Astrocyte of the spinal cord (primary cell): ENCODE results near the gene GNA14.

Experiments used
- DNase-seq: peaks from one replicate; pipeline ENCODE4 v3.0.0; 2011; ENCODE audit warnings: low read depth, low spot score
- H3K4me3 ChIP-seq: 2 replicates; pipeline ENCODE4 v1.5.1; 2011; ENCODE audit warnings: low read depth, mild to moderate bottlenecking, low read length, moderate library complexity
- CTCF ChIP-seq: IDR thresholded peaks from 2 replicates; pipeline ENCODE4 v1.5.1; 2012; ENCODE audit warnings: low read depth, mild to moderate bottlenecking, low read length, inconsistent platforms
- in situ Hi-C: cut with HindIII; loops from 2 replicates; pipeline ENCODE4 v1.10.0; 2017; ENCODE audit warnings: low sequenced_read_pairs

GNA14 gene

GRCh38 chr9:77488439-77489126 lies 159.5 kb downstream of the GNA14 start:
- H3K4me3 ChIP-seq = no peak overlapping the region
- in situ Hi-C loops = no loop called here
- peak; percentile 44 for DNase-seq
- TF ChIP-seq CTCF = peak; percentile 60

GRCh38 chr9:77486968-77487367 lies 161.2 kb downstream of the GNA14 start:
- in situ Hi-C loops = no loop called here
- TF ChIP-seq CTCF = no peak
- no peak for DNase-seq
- H3K4me3 ChIP-seq = no peak overlapping the region

GRCh38 chr9:77486463-77486862 lies 161.7 kb downstream of the GNA14 start:
- H3K4me3 ChIP-seq = no peak overlapping the region
- in situ Hi-C loops = no loop called here
- TF ChIP-seq CTCF = no peak
- no peak for DNase-seq

- no peak overlapping the region for H3K4me3 ChIP-seq
- peak; percentile 72 for DNase-seq
- TF ChIP-seq CTCF = no peak
- in situ Hi-C loops = no loop called here
Observed at GRCh38 chr9:77475641-77476473, 172.3 kb downstream of the GNA14 start.

GRCh38 chr9:77474936-77475335 lies 173.2 kb downstream of the GNA14 start:
- no peak for DNase-seq
- in situ Hi-C loops = no loop called here
- TF ChIP-seq CTCF = no peak
- no peak overlapping the region for H3K4me3 ChIP-seq

GRCh38 chr9:77472646-77473045 lies 175.5 kb downstream of the GNA14 start:
- DNase-seq = no peak
- no peak for TF ChIP-seq CTCF
- no peak overlapping the region for H3K4me3 ChIP-seq
- in situ Hi-C loops = no loop called here
